K562 (cell line): ENCODE results near the gene HSF4.

ENCODE experiments used
- ARID3B ChIP-seq: fragments of 250-450 bp; sonication (Bioruptor Pico); IDR thresholded peaks from 2 replicates; pipeline ENCODE4 v1.4.0; 2020; ENCODE audit warnings: borderline replicate concordance
- EGR1 ChIP-seq: fragments of 450-650 bp; conservative IDR thresholded peaks from 2 replicates; pipeline ENCODE4 v1.6.1; 2017; ENCODE audit warnings: mild to moderate bottlenecking
- NFIX ChIP-seq: fragments of 250-450 bp; sonication (Bioruptor Pico); IDR thresholded peaks from 2 replicates; pipeline ENCODE4 v1.4.0; 2020; ENCODE audit warnings: low read depth, mild to moderate bottlenecking, moderate library complexity
- NONO ChIP-seq, 2 experiments: fragments of 200-400 bp in 1 of 2; fragments of 450-650 bp in 1 of 2; formaldehyde crosslinking in 1 of 2; IDR thresholded peaks; 2 replicates each; pipeline ENCODE4 v1.6.1; 2017; ENCODE audit warnings: low read depth in 2 of 2, mild to moderate bottlenecking in 2 of 2, moderate library complexity in 2 of 2, low read length in 1 of 2
- NR2F6 ChIP-seq: fragments of 450-650 bp; formaldehyde crosslinking; IDR thresholded peaks from 2 replicates; pipeline ENCODE4 v1.4.0; 2020; ENCODE audit warnings: mild to moderate bottlenecking
- POLR2A ChIP-seq: fragments of 450-650 bp; conservative IDR thresholded peaks from 2 replicates; pipeline ENCODE4 v1.6.1; 2016
- POLR2AphosphoS2 ChIP-seq: IDR thresholded peaks from 2 replicates; pipeline ENCODE4 v1.6.1; 2012; ENCODE audit warnings: low read length, improper control_type of control experiment
- RBFOX2 ChIP-seq: fragments of 200-400 bp; formaldehyde crosslinking; IDR thresholded peaks from 2 replicates; pipeline ENCODE4 v1.6.1; 2017; ENCODE audit warnings: low read depth, mild to moderate bottlenecking, low read length, moderate library complexity
- TSC22D4 ChIP-seq: fragments of 450-650 bp; IDR thresholded peaks from 2 replicates; pipeline ENCODE4 v1.6.1; 2016; ENCODE audit warnings: missing genetic modification characterization, missing biosample characterization, control low read depth
- ZNF609 ChIP-seq: sonication (generic); formaldehyde crosslinking; IDR thresholded peaks from 2 replicates; pipeline ENCODE4 v1.8.1; 2023; ENCODE audit warnings: missing genetic modification reagents, mild to moderate bottlenecking, borderline replicate concordance
- TF ChIP-seq, protein P1 (sequence below): IDR thresholded peaks from 3 replicates; pipeline ENCODE4 v1.6.1; 2011; ENCODE audit warnings: borderline replicate concordance, mild to moderate bottlenecking; ENCODE audit not compliant: insufficient read length, insufficient read depth

DNA sequence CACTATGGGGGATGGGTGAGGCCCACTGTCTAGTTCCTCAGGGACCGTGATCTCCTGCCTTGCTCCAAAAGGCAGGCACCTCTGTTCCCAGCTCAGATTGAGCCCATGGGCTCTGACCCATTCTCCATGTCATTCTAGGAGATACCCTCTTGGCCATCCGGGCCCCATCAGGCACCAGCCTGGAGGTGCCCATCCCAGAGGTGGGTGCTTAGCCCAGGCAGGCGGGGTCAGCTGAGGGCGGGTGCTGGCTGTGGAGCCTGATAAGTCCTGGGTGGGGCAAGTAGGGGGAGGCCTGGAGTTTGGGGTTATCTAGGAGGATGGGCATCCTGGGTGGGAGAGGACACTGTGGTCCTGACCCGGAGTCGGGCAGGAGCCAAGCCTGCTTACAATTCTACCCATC, 29.7 kb downstream of the HSF4 start:
- TF ChIP-seq NR2F6 (CRISPR knock-in tag) (no peak), POLR2A (no peak), TSC22D4 (tag) (no peak), ARID3B (no peak), NFIX (CRISPR knock-in tag) (no peak), EGR1 (no peak), RBFOX2 (0 out of 2 replicates have a peak, but pooled peaks have one; percentile 15), POLR2AphosphoS2 (no peak), ZNF609 (no peak), NONO (IDR thresholded peaks at IDR 0.05; ENCODE audit: low read depth in 2 of 2, low read length in 1 of 2) (no peak)
- TF ChIP-seq, protein P1, sequence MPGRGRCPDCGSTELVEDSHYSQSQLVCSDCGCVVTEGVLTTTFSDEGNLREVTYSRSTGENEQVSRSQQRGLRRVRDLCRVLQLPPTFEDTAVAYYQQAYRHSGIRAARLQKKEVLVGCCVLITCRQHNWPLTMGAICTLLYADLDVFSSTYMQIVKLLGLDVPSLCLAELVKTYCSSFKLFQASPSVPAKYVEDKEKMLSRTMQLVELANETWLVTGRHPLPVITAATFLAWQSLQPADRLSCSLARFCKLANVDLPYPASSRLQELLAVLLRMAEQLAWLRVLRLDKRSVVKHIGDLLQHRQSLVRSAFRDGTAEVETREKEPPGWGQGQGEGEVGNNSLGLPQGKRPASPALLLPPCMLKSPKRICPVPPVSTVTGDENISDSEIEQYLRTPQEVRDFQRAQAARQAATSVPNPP = no peak
